ENCODE measurements around the gene IFT20.

IFT20 gene, protein sequence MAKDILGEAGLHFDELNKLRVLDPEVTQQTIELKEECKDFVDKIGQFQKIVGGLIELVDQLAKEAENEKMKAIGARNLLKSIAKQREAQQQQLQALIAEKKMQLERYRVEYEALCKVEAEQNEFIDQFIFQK

GRCh38 chr17:28335201-28335958 is at the start of gene IFT20, which contains the start of gene TNFAIP1:
Gene IFT20, minus strand, starts transcription at chr17:28335472. Its CDS starts 3,487 bp downstream, at chr17:28331985.
Gene TNFAIP1, plus strand, starts transcription at chr17:28335761. Its CDS starts 3,761 bp downstream, at chr17:28339522.
- DNase-seq = peak; percentile 99

DNA sequence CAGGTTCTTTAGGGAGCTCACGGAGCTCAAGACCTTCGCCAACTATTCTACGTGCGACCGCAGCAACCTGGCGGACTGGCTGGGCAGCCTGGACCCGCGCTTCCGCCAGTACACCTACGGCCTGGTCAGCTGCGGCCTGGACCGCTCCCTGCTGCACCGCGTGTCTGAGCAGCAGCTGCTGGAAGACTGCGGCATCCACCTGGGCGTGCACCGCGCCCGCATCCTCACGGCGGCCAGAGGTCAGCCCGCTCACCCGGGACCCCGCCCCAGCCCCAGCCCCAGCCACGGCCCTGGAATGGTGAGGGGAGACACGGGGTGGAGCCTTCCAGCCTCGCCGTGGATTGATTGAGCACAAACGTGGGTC is 49.7 kb upstream of the IFT20 start:
- DNase-seq = no peak

GRCh38 chr17:28384281-28385036 is 49.2 kb upstream of the IFT20 start:
- DNase-seq = no peak

DNA sequence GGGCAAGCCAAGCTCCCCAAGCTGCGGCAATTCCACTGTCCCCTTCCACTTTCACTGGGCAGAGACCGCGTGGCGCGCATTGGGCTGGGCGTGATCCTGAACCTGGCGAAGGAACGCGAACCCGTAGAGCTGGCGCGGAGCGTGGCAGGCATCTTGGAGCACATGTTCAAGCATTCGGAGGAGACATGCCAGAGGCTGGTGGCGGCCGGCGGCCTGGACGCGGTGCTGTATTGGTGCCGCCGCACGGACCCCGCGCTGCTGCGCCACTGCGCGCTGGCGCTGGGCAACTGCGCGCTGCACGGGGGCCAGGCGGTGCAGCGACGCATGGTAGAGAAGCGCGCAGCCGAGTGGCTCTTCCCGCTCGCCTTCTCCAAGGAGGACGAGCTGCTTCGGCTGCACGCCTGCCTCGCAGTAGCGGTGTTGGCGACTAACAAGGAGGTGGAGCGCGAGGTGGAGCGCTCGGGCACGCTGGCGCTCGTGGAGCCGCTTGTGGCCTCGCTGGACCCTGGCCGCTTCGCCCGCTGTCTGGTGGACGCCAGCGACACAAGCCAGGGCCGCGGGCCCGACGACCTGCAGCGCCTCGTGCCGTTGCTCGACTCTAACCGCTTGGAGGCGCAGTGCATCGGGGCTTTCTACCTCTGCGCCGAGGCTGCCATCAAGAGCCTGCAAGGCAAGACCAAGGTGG is 46.0 kb upstream of the IFT20 start:
- no peak for DNase-seq

DNA sequence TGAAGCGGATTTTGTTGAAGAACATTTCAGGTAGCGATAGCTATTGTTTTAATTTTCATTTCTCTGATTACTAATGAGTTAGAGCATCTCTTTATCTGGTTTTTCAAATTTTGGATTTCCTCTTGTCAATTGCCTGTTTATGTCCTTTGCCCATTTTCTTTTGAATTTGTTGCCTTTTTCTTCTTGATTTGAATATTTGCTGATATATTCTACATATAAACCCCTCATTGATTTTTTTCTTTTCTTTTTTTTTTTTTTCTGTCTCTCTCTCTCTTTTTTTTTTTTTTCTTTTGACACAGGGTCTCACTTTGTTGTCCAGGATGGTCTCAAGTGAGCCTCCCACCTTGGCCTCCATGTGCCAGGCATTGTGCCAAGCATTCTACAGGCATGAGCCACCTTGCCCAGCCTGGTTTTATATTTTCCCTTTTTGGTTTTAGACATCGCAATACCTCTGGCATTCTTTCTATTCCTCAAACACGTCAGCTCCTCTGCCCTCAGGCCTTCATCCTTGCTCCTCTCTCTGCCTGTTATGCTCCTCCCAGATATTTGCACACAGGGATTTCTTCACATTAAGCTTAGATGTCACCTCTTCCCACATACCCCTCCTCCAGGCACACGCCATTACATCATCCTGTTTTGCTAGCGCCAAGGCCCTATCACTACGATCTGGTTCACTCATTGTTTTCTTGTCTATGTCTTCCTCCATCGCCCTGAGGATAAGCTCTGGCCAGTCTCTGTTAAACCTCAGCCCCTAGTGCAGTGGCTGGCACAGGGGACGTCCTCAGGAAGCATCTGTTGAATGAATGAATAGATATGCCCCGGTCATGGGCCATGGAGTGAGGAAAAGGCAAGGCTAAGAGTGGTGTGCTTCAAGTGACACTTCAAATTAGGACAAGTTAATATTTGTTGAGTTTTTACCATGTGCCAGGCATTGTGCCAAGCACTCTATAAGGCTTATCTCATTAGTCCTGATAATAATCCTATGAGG is 44.8 kb upstream of the IFT20 start:
- no peak for DNase-seq

DNA sequence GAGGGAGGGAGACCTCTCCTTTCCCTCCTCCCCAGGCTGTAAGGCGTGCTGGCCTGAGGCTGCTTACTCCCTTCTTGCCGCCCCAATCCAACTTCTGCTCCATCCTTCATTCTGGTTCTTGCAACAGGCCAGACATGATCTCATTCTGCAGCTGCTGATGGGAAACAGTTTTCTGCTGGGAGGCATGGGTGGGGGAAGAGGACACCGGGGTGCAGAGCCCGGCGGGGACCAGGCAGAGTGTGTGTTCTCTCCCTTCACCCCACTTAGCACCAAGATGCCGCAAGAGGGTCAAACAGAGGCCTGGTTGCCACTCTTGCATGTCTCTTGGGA is 37.6 kb upstream of the IFT20 start:
- DNase-seq = no peak

DNA sequence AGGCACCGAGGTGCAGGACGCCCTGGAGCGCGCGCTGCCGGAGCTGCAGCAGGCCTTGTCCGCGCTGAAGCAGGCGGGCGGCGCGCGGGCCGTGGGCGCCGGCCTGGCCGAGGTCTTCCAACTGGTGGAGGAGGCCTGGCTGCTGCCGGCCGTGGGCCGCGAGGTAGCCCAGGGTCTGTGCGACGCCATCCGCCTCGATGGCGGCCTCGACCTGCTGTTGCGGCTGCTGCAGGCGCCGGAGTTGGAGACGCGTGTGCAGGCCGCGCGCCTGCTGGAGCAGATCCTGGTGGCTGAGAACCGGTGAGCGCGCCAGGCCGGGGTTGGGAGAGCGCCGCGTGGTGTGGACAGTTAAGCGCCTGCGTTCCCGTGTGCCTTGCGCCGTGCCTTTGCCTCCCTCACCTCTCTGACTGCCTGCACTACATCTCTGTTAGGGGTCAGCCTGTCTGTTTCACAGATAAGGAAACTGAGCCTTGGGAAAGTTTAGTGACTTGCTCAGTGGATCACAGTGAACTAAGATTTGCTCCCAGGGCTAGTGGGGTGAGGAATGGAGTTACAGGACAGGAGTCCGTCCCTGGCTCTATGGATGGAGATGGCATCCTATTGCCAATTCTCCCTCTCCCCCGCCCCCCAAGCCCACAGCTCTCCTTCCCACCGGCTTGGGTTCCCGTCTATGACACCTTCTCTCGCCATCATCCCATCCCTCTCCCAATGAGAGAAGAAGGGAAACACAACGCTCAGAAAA is 37.1 kb upstream of the IFT20 start:
- DNase-seq = peak; percentile 46

DNA sequence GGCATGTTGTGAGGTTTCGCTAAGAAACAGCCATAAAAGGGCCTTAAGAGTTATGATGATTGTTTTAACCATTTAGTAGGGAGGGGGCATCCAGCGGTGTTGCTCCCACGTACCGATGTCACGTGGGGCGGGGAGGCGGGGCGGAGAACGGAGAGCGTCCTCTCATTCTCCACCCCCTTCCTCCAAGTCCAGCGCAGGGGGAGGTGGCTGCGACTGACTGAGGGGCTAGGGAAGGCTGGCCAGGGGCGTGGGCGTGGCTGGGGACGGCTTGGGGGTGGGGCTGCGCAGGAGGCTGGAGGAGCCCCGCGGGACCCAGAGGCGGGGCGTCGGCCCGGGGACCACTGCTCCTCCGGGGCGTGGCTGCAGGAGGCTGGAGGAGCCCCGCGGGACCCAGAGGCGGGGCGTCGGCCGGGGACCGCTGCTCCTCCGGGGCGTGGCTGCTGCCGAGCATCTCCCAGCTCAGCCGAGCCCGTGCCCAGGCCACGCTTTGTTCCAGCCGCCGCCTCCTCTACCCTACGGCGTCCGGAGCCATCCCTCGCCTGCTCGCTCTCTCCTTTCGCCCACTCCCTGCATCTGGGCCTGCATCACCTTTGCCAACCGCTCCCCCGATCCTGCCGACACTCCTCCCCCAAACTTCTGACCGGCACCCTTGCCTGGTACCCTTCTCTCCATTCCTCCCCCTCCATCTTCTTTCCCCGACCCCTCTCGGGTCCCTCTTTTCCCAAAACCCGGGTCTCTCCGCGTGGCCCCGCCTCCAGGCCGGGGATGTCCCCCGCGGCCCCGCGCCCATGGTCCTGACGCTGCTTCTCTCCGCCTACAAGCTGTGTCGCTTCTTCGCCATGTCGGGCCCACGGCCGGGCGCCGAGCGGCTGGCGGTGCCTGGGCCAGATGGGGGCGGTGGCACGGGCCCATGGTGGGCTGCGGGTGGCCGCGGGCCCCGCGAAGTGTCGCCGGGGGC is 36.3 kb upstream of the IFT20 start, which contains the start of gene SARM1:
Gene SARM1 (plus strand): TSS at position 450 of the 958 bp plus-strand sequence. CDS start 339 bp downstream, at position 789.
- peak; percentile 93 for DNase-seq

DNA sequence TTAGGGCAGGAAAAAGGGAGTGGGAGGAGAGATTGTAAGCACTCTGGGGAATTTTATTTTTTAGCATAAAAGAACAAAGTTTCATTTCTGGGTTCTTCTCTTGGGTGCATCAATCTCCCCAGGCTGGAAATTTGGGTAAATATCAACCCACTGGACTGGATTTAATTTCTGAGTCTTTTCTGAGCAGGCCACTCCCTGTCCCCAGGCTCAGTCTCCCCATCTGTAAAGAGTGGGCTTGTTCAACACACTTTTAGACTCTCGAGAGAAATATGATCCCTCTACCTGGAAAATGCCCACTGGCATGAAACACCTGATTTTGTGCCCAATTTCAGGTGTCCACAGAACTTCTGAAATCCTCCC is 35.5 kb upstream of the IFT20 start:
- no peak for DNase-seq

DNA sequence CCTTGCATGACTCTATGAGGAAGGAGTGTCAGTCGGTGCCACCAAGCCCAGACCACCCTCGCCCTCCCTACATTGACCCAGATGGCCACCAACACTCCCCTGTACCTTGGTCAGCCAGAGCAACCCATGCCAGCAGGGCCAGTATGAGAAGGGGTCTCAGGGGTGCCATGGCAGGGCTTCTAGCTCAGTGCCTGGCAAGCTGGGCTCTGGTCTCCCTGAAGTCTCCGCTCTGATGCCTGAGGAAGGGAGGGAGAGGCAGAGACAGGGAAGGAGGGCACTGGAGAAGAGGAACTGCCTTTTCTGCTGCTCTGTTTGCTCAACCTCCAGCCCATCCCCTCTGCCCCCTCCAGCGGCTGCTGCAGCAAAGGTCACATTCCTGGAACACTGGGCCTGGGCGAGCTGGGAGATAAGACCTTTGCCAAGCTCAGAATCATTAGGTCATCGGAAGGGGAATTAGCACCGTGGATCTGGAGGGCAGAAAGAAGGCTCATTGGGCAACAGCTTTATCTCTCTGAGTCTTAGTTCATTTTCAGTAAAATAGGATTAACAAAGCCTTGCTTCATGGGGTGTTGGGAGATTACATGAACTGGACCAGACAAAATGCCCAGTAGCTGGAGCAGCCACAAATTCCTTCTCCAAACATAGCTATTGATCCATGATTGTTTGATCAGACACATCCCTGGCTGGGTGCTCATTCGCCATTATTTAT is 34.9 kb upstream of the IFT20 start, which contains the start of gene VTN:
Gene VTN (minus strand): TSS at position 273 of the 709 bp plus-strand sequence. CDS start 104 bp downstream, at position 169.
- DNase-seq = no peak

- no peak for DNase-seq
Observed at GRCh38 chr17:28369684-28370034, 34.4 kb upstream of the IFT20 start.

- DNase-seq = no peak
Observed at GRCh38 chr17:28368915-28369683, 33.8 kb upstream of the IFT20 start.

GRCh38 chr17:28368306-28368831 is 33.1 kb upstream of the IFT20 start:
- no peak for DNase-seq

DNA sequence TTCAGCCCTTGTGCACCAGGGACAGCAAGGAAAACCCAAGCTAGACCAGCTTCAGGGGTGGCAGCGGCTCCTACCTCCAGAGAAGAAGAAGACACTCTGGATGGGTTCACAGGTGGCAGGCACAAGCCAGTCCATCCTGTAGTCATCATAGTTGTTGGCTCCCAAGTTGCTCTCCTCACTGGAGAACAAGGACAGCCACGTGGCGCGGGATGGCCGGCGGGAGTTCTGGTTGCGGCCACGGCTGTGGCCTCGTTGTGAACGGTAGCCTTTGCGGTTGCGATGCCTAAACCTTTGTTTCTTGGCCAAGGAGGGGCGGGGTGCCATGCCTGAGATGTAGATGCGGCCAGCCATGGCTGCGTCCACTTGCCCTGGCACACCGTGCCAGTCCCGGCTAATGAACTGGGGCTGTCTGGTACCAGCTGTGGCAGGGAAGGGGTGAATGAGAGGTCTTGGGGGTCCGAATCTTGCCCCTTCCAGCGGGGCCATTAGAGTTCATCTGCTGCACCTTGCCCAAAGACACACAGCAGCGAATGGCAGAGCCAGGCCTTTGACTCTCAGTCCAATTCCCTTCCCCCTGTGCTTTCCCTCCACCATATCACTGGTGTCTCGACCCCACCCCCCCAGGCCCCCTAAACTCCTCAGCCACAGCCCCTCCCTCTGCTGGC is 32.5 kb upstream of the IFT20 start:
- DNase-seq = no peak

DNA sequence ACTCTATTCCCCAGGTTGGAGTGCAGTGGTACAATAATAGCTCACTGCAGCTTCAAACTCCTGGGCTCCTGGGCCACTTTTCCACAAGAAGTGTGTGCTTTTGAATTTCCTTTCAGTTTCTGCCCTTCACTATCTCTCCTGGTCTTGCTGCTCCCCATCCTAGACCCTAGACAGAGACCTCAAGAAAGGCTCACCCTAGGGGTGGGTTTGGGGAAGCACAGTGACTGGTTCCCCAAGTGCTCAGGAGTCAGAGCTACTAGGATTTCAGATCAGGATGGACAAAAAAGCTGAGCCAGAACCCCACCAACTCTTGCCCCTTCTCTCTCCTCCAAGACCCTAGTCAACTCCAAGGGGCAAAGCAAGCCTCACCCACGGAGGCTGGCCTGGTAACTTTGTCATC is 31.3 kb upstream of the IFT20 start:
- DNase-seq = no peak

GRCh38 chr17:28365487-28365886 is 30.2 kb upstream of the IFT20 start:
- peak; percentile 25 for DNase-seq

GRCh38 chr17:28364665-28365363 is 29.5 kb upstream of the IFT20 start, which contains the start of gene SEBOX:
Gene SEBOX, minus strand, starts transcription at chr17:28365199. Its CDS starts 48 bp downstream, at chr17:28365151.
- no peak for DNase-seq
